Activated T-cell treated with anti-CD3 and anti-CD28 coated beads, Interleukin-2, amount 50 U/mL, for 72 hours (primary cell): ENCODE measurements around the gene SH3PXD2B. TPM values are rescaled to one million over a fixed set of nuclear protein-coding genes. Genes with fewer than 3 reads are reported as not detected.
A peak's percentile ranks its signal among the peaks of the same experiment; 100 is the strongest.

ENCODE experiments used
- ATAC-seq, 2 donors: fragments of 150-1000 bp; cut with Tn5 transposase; replicated peaks in 1 of 2; 2 replicates each; pipeline ENCODE4 v1.10.0; 2021; ENCODE audit warnings: moderate library complexity in 2 of 2, mild to moderate bottlenecking in 1 of 2
- DNase-seq, 2 donors: peaks; one replicate each; pipeline ENCODE4 v3.0.0; 2021 to 2022; ENCODE audit warnings: mixed read lengths in 1 of 2
- H3K27ac Mint-ChIP-seq: one replicate; pipeline ENCODE4 v1.8.0; 2022; ENCODE audit warnings: mild to moderate bottlenecking, moderate library complexity, mixed read lengths
- H3K27me3 Mint-ChIP-seq: one replicate; pipeline ENCODE4 v1.8.0; 2022; ENCODE audit warnings: low read depth, mixed read lengths
- H3K36me3 Mint-ChIP-seq, 2 donors: one replicate each; pipeline ENCODE4 v1.8.0; 2022; ENCODE audit warnings: mixed read lengths in 2 of 2, mild to moderate bottlenecking in 1 of 2; ENCODE audit not compliant: insufficient read depth in 2 of 2
- H3K4me1 Mint-ChIP-seq: one replicate; pipeline ENCODE4 v1.8.0; 2022; ENCODE audit warnings: low read depth, mixed read lengths
- H3K4me3 Mint-ChIP-seq, 2 donors: one replicate each; pipeline ENCODE4 v1.8.0; 2022; ENCODE audit warnings: mild to moderate bottlenecking in 2 of 2, mixed read lengths in 2 of 2, moderate library complexity in 2 of 2
- H3K9me3 Mint-ChIP-seq, 2 donors: one replicate each; pipeline ENCODE4 v1.8.0; 2022; ENCODE audit warnings: mixed read lengths in 2 of 2
- total RNA-seq, 2 donors: library from RNA; stranded (reverse); gene quantifications; one replicate each; pipeline ENCODE4 v1.2.3, GENCODE V29; 2022

SH3PXD2B gene
- total RNA-seq: 1 to 10 TPM in 1 of 2 donors, under 1 TPM in 1; 0.49 to 1.3 TPM

- H3K36me3 Mint-ChIP-seq: no peaks in the 10 kb centered on the region
- H3K9me3 Mint-ChIP-seq: no peaks in the 10 kb centered on the region
- H3K27me3 Mint-ChIP-seq: peaks cover 42% of the 10 kb centered on the region
- peaks cover 19% of the 10 kb centered on the region for H3K4me1 Mint-ChIP-seq
- H3K27ac Mint-ChIP-seq: no peak within 1 kb of the TSS
- ATAC-seq (peak; percentile 76 to 78), DNase-seq (peak; percentile 48 to 51)
- peak within 1 kb of the TSS; percentile 80 to 90 for H3K4me3 Mint-ChIP-seq
Measured at GRCh38 chr5:172454358-172455086, at the start of gene SH3PXD2B. TSS of gene SH3PXD2B (minus strand) at chr5:172454525. CDS start at chr5:172454352, 173 bp downstream.

GRCh38 chr5:172502969-172503368, 48.6 kb upstream of the SH3PXD2B start:
- Mint-ChIP-seq H3K36me3 (no peaks in the 10 kb centered on the region), H3K4me1 (no peaks in the 10 kb centered on the region), H3K4me3 (no peak overlapping the region), H3K9me3 (no peaks in the 10 kb centered on the region), H3K27me3 (peaks cover 11% of the 10 kb centered on the region), H3K27ac (no peak overlapping the region)
- DNase-seq: no peak
- ATAC-seq: no peak

- Mint-ChIP-seq H3K27ac (no peak overlapping the region), H3K4me3 (no peak overlapping the region), H3K36me3 (no peaks in the 10 kb centered on the region), H3K27me3 (peaks cover 7% of the 10 kb centered on the region), H3K9me3 (no peaks in the 10 kb centered on the region), H3K4me1 (no peaks in the 10 kb centered on the region)
- no peak for ATAC-seq
- DNase-seq: no peak
Measured at GRCh38 chr5:172502410-172502809, 48.1 kb upstream of the SH3PXD2B start.

- no peak for DNase-seq
- no peak overlapping the region for H3K4me3 Mint-ChIP-seq
Measured at GRCh38 chr5:172501708-172502320, 47.5 kb upstream of the SH3PXD2B start.

GRCh38 chr5:172499287-172499686, 45.0 kb upstream of the SH3PXD2B start:
- Mint-ChIP-seq H3K9me3 (no peaks in the 10 kb centered on the region), H3K27ac (no peak overlapping the region), H3K4me1 (no peaks in the 10 kb centered on the region), H3K36me3 (no peaks in the 10 kb centered on the region), H3K27me3 (peaks cover 6% of the 10 kb centered on the region), H3K4me3 (no peak overlapping the region)
- ATAC-seq (no peak), DNase-seq (no peak)

More at GRCh38 chr5:172501708-172502320, 47.5 kb upstream of the SH3PXD2B start:
- H3K4me1 Mint-ChIP-seq: no peaks in the 10 kb centered on the region
- H3K27me3 Mint-ChIP-seq: peaks cover 2% of the 10 kb centered on the region
- no peaks in the 10 kb centered on the region for H3K9me3 Mint-ChIP-seq
- H3K36me3 Mint-ChIP-seq: no peaks in the 10 kb centered on the region
- no peak overlapping the region for H3K27ac Mint-ChIP-seq
- ATAC-seq: no peak

- H3K4me3 Mint-ChIP-seq: no peak overlapping the region
- H3K36me3 Mint-ChIP-seq: no peaks in the 10 kb centered on the region
- no peaks in the 10 kb centered on the region for H3K4me1 Mint-ChIP-seq
- no peaks in the 10 kb centered on the region for H3K9me3 Mint-ChIP-seq
- no peak overlapping the region for H3K27ac Mint-ChIP-seq
- H3K27me3 Mint-ChIP-seq: peaks cover 6% of the 10 kb centered on the region
- no peak for ATAC-seq
- no peak for DNase-seq
Measured at GRCh38 chr5:172498431-172499129, 44.3 kb upstream of the SH3PXD2B start.

GRCh38 chr5:172497591-172498255, 43.4 kb upstream of the SH3PXD2B start:
- Mint-ChIP-seq H3K27me3 (peaks cover 6% of the 10 kb centered on the region), H3K4me1 (no peaks in the 10 kb centered on the region), H3K36me3 (no peaks in the 10 kb centered on the region), H3K27ac (no peak overlapping the region), H3K9me3 (no peaks in the 10 kb centered on the region), H3K4me3 (no peak overlapping the region)
- DNase-seq (no peak), ATAC-seq (no peak)

GRCh38 chr5:172496671-172497371, 42.5 kb upstream of the SH3PXD2B start:
- H3K9me3 Mint-ChIP-seq: no peaks in the 10 kb centered on the region
- H3K27me3 Mint-ChIP-seq: peaks cover 6% of the 10 kb centered on the region
- no peak overlapping the region for H3K27ac Mint-ChIP-seq
- ATAC-seq (no peak), DNase-seq (no peak)
- H3K4me1 Mint-ChIP-seq: no peaks in the 10 kb centered on the region
- no peak overlapping the region for H3K4me3 Mint-ChIP-seq
- H3K36me3 Mint-ChIP-seq: no peaks in the 10 kb centered on the region

GRCh38 chr5:172494630-172495505, 40.5 kb upstream of the SH3PXD2B start:
- H3K27me3 Mint-ChIP-seq: peaks cover 6% of the 10 kb centered on the region
- DNase-seq (no peak), ATAC-seq (no peak)
- H3K36me3 Mint-ChIP-seq: no peaks in the 10 kb centered on the region
- no peaks in the 10 kb centered on the region for H3K4me1 Mint-ChIP-seq
- H3K27ac Mint-ChIP-seq: no peak overlapping the region
- H3K4me3 Mint-ChIP-seq: no peak overlapping the region
- no peaks in the 10 kb centered on the region for H3K9me3 Mint-ChIP-seq

- Mint-ChIP-seq H3K27ac (no peak overlapping the region), H3K36me3 (no peaks in the 10 kb centered on the region), H3K9me3 (no peaks in the 10 kb centered on the region), H3K27me3 (peaks cover 6% of the 10 kb centered on the region), H3K4me3 (no peak overlapping the region), H3K4me1 (no peaks in the 10 kb centered on the region)
- DNase-seq (no peak), ATAC-seq (no peak)
Measured at GRCh38 chr5:172493906-172494305, 39.6 kb upstream of the SH3PXD2B start.

- H3K4me1 Mint-ChIP-seq: no peaks in the 10 kb centered on the region
- no peak overlapping the region for H3K4me3 Mint-ChIP-seq
- H3K27ac Mint-ChIP-seq: no peak overlapping the region
- H3K27me3 Mint-ChIP-seq: peaks cover 6% of the 10 kb centered on the region
- DNase-seq (no peak), ATAC-seq (no peak)
- H3K36me3 Mint-ChIP-seq: no peaks in the 10 kb centered on the region
- no peaks in the 10 kb centered on the region for H3K9me3 Mint-ChIP-seq
Measured at GRCh38 chr5:172493461-172493860, 39.1 kb upstream of the SH3PXD2B start.

- ATAC-seq (no peak), DNase-seq (no peak)
- Mint-ChIP-seq H3K27ac (no peak overlapping the region), H3K4me3 (no peak overlapping the region), H3K9me3 (no peaks in the 10 kb centered on the region), H3K4me1 (no peaks in the 10 kb centered on the region), H3K36me3 (no peaks in the 10 kb centered on the region), H3K27me3 (peaks cover 6% of the 10 kb centered on the region)
Measured at GRCh38 chr5:172493002-172493401, 38.7 kb upstream of the SH3PXD2B start.
